Activated CD4-positive, CD25-positive, alpha-beta regulatory T cell treated with anti-CD3 and anti-CD28 coated beads, Interleukin-2, amount 50 U/mL, for 16 hours (primary cell): ENCODE measurements around the gene MINAR1.
"Not testable (repeated sequence)": the region's sequence is repeated elsewhere in the genome, so short reads cannot be mapped to it uniquely, and the experiment has no call there.

Experiments
- DNase-seq: peaks from one replicate; pipeline ENCODE4 v3.0.0-alpha.2; 2020; ENCODE audit warnings: low read depth, low spot score

MINAR1 gene, protein sequence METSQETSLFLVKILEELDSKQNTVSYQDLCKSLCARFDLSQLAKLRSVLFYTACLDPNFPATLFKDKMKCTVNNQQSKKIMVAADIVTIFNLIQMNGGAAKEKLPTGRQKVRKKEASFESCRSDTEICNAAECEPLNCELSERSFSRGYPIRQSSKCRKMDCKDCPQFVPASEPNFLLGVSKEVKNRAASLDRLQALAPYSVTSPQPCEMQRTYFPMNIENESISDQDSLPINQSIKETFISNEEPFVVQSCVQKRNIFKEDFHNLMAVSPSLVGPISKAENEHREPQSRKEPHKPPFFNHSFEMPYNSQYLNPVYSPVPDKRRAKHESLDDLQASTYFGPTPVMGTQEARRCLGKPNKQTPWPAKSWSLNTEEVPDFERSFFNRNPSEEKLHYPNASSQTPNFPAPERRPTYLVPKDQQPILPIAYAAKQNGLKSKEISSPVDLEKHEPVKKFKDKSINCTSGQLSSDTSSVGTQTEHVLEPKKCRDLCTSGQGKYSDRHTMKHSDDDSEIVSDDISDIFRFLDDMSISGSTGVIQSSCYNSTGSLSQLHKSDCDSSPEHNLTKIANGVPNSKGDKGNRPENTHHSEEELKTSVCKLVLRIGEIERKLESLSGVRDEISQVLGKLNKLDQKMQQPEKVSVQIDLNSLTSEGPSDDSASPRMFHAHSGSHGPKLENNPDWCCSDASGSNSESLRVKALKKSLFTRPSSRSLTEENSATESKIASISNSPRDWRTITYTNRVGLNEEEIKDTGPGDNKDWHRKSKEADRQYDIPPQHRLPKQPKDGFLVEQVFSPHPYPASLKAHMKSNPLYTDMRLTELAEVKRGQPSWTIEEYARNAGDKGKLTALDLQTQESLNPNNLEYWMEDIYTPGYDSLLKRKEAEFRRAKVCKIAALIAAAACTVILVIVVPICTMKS

DNA sequence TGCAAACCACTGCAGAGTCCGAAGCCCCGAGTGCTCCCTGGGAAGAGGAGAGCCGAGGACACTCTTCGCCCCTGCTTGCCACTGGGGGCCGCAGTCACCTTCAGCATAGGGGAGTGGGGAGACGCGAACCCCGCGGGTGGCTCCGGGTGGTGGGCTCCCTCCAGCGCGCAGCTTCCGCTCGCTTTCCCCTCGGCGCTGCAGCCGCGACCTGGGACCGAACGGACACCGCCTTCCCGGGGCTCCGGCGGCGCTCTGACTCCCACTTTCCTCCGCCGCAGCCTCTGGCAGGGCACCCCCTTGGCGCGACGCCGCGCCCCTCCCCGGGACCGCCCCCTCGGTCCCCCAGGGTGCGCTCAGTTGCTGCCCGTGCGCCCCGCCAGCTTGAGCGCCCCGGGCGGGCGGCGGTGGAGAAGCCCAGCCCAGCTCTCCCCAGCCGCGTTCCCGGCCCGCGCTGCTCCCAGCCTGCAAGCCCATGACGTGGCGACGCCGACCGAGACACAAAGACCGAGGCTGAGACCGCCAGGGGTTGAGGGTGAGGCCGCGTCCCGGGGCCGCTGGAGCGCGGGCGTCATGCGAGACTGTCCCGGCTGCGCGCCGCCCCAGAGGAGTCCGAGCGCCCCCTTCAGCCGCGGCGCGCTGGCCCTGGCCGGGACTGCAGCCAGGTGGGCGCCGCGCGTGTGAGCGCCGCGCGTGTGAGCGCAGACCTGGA lies at the start of gene MINAR1:
Gene MINAR1, plus strand, starts transcription at position 701 of the 709 bp plus-strand sequence. CDS start 23,812 bp downstream, outside the sequence.
- no peak for DNase-seq

- no peak for DNase-seq
Observed at GRCh38 chr15:79394231-79394630, 37.9 kb upstream of the MINAR1 start.

DNA sequence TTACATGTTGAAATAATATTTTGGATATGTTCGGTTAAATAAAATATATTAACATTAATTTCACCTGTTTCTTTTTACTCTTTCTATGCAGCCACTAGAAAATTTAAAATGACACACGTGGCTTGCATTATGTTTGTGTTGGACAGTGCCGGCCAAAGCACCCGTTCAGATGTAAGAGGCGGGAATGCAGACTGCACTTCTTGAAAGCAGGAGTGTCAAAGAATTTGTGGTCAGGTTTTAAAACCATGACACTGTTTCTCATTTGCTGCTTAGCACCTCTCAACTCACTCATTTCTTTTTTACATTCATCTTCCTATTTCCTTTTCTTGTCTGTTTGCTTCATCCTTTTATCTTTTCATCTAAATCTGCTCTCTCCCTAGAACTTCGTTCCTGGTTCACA lies 35.3 kb upstream of the MINAR1 start:
- no peak for DNase-seq

GRCh38 chr15:79397269-79397910 lies 34.7 kb upstream of the MINAR1 start:
- DNase-seq, result no peak

GRCh38 chr15:79399606-79400005 lies 32.5 kb upstream of the MINAR1 start:
- DNase-seq, result no peak

DNA sequence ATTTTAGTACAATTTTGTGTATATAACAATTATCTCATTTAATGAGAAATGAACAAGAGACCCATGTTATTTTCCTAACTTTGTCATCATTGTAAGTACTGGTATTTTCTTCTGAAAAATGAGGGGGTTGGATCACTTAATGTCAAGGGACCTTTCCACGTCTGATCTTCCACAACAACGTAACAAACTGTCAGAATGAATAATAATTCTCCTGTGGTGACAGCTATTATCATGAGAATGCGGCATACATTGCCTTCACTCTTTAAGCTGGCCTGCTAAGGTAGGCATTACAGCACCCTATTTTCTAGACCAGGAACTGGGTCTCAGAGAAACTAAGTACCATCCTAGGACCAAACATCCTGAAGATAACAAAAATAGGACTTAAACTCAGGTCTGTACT lies 31.5 kb upstream of the MINAR1 start:
- no peak for DNase-seq

- DNase-seq, result no peak
Observed at GRCh38 chr15:79401301-79401700, 30.8 kb upstream of the MINAR1 start.

DNA sequence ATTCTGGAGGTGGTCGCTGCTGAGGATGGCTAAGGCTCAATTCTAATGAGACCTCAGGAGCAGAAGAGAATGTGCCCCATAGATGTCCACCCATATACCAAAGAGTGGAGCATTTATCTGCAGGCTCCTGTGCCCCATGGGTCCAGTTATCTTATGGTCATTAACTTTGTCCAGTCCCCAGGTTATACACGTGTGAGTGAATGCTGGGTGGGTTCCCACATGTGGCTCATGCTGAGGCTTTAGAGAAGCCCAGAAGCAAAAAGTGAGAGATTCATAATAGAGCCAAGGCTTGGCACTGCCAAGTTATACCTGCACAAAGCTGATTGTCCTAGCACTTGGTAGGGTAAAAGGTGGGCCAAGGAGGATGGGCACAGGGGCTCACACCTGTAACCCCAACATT lies 30.0 kb upstream of the MINAR1 start:
- no peak for DNase-seq

- no peak for DNase-seq
Observed at GRCh38 chr15:79403501-79403900, 28.6 kb upstream of the MINAR1 start.

DNA sequence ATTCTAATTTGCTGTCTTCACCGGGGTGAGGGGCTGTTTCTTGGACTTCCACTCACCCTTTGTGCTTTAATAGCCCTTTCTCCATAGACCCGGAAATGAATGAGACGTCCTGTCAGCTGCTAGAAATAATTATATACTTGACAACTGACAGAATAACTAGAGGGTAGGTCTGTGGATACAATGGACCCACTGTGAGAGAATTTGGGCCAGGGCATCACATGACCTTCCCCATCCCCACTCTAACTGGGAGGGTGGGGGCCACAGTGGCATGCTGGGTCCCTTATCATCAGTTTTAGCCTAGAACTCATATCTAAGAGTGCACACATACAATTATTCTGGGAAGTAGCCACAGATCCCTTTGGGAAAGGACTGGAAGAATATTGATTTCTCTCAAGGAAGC lies 25.9 kb upstream of the MINAR1 start:
- no peak for DNase-seq

DNA sequence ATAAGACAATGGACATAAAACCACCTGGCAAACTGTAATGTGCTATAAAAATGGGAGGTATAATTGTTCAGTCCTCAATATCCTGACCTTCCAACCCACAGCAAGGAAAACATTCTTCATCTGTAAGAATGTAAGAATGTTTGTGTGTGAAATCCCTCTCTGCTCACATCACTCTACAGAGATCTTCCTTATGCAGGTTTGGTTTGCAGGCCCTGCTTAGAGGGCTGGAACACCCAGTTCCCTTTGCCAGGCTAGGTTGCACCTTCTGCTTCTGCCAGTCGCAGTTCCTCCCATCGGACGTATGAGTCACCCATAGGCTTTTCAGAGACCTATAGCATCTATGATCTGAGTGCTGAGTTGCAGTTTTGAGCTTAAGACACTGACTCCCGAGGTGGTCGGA lies 24.1 kb upstream of the MINAR1 start:
- no peak for DNase-seq

GRCh38 chr15:79410237-79410636 lies 21.9 kb upstream of the MINAR1 start:
- no peak for DNase-seq

DNA sequence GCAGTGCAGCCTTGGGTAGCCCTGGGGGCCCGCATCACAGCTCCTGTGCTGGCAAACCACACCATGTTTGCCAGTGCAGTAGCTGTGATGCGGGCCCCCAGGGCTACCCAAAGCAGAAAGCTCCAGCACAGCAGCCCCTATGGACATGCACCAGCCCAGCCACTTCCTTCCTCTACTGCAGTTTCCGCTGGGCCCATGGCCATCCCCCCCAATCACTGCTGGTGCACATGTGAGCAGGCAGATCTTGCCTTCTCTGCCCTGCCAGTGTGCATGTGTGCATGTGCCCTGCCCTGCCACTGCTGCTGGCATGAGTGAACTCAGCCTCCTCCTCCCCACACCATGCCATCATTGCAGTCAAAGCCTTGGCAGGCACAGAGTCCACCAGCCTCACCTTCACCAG lies 20.1 kb upstream of the MINAR1 start:
- no peak for DNase-seq

- DNase-seq, result no peak
Observed at GRCh38 chr15:79412429-79412828, 19.7 kb upstream of the MINAR1 start.

- DNase-seq, result no peak
Observed at GRCh38 chr15:79416876-79417275, 15.3 kb upstream of the MINAR1 start.

- DNase-seq, result no peak
Observed at GRCh38 chr15:79418693-79419279, 13.3 kb upstream of the MINAR1 start.

- no peak for DNase-seq
Observed at GRCh38 chr15:79425591-79426295, 6.4 kb upstream of the MINAR1 start.

DNA sequence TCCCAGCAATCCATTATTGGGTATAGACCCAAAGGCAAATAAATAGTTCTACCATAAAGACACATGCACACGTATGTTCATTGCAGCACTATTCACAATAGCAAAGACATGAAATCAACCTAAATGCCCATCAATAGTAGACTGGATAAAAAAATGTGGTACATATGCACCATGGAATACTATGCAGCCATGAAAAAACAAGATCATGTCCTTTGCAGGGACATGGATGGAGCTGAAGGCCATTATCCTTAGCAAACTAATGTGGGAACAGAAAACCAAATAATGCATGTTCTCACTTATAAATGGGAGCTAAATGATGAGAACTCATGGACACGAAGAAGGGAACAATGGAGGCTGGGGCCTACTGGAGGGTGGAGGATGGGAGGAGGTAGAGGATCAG lies 5.2 kb upstream of the MINAR1 start:
- not testable (repeated sequence) for DNase-seq

DNA sequence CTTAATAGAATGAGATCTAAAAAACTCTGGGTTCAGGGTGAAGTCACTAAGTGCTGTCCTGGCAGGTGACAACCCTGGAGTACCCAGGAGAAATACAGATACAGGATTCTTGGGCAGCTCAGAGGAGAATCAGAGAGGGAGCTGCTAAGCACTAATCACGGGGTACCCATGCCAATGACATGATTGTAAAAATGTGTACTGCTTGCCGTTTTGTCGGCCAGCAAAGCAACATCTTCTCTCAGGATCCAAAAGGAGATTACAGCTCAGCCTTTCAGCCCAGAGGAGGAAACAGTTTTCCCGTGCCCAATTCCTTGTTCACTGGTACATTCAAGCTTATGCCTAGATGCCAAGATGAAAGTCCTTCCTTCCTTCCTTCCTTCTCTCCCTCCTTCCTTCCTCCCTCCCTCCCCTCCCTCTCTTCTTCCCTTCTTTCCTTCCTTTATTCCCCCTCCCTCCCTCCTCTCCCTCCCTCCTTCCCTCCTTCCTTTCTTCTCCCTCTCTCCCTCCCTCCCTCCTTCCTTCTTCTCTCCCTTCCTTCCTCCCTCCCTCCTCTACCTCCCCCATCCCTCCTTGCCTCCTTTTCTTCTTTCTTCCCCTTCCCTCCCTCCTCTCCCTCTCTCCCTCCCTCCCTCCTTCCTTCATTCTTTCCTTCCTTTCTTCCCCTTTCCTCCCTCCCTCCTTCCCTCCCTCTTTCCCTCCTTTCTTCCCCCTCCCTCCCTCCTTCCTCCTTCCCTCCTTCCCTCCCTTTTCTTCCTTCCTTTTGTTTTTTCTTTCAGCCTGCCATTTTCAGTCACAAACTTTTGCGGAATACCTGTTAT lies 4.1 kb upstream of the MINAR1 start:
- DNase-seq, result no peak
